GM19467 (cell line): ENCODE data around the gene DHX38.
"Not testable (repeated sequence)": the region's sequence is repeated elsewhere in the genome, so short reads cannot be mapped to it uniquely, and the experiment has no call there.

Experiments used
- ATAC-seq: cut with Tn5 transposase; IDR thresholded peaks from one replicate; pipeline ENCODE4 v1.9.1; 2021; ENCODE audit warnings: mild to moderate bottlenecking, moderate library complexity; ENCODE audit not compliant: unreplicated experiment

Gene DHX38

GRCh38 chr16:72093448-72094265, at the start of gene DHX38, which contains the start of gene TXNL4B:
DHX38 (plus strand) TSS chr16:72093847; CDS start chr16:72096158, 2,311 bp downstream.
TXNL4B (minus strand) TSS chr16:72093620; CDS start chr16:72090749, 2,871 bp downstream.
- ATAC-seq = peak; percentile 98

DNA sequence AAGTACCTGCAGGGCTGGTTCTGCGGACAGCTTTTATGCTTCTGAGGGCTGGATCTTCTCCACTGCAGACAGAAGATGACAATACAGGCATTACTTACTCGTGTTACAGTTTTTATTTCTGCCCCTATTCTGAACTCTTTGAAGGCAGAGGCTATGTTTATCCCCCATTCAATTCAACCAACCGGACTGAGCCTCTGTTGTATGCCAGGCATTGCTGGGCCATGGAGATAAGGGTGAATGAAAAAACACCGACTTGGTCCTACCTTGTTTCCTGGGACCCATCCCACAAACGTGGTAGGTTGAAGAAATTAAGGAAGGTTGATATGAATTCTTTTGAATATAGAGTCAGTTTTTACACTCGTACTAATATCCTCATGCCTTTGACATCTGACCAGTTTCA, 49.4 kb upstream of the DHX38 start:
- ATAC-seq = no peak

DNA sequence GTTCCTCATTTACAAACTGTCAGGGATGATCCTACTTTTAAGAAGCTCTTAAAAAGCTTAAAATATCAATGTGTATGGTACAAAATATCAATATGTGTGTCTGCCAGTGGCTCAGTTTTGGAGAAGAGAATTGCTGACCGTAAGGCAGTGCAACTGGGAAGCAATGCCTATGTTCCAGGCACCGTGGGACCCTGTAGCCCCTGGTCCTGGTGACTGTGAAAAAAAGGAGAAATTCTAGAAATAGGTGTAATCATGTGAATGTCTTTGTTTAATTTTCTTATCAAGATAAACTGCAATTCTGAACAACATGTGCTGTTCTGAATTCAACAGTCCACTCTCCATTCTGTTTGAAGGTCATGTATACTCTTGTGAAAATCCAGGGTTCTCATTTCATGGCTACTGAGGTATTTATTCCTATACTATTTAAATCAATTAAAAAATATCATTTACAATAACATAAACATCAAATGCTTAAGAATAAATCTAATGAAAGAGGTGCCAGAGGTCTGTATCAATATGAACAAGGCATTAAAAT, 48.8 kb upstream of the DHX38 start:
- no peak for ATAC-seq

DNA sequence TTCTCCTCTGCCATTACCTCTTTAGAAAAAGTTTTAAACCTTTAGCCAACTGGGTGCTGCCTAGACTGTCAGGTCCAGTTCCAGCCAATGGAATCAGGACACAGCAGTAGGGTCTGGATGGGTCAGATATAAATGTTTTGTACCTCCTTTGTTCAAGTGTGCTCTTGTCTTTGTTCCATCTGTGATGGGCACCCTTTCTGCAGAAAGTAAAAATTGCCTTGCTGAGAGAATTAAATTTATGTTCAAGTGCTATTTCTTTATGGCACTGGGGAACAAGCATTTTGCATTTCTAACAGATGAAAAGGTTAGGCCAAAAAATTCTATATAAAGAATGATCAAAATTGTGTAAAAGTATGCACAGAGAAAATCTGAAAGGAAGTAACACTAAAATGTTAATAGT, 44.5 kb upstream of the DHX38 start:
- no peak for ATAC-seq

DNA sequence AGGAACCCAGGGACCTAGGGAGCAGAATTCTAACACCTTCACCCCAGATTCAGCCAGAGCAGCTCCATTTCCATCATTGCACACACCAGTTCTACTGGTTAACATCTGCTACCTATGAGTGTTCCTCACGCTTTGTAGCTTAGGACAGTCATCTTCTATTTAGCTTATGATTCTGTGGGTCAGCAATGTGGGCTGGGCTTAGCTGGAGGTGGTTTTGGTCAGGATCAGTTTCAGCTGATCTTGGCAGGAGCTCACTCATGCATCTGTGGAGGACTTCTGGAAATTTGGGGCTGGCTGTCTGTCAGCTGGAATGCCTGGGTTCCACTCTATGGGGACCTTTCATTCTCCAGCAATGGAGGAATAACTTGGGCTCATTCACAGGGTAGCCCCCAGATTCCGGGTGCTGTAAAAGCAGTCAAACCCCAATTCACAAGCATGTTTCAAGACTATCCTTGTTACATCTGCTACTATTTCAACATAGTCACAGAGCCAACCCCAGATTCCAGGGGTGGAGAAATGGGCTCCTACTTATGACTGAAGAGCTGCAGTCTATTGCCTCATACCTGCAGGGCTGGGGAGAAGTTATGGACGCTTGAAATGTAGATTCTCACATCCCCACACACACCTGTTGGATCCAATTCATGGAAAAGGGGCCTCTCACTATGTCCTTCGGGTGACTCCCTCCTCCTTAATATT, 42.7 kb upstream of the DHX38 start:
- ATAC-seq = no peak

GRCh38 chr16:72051818-72052217, 41.8 kb upstream of the DHX38 start:
- ATAC-seq = no peak

DNA sequence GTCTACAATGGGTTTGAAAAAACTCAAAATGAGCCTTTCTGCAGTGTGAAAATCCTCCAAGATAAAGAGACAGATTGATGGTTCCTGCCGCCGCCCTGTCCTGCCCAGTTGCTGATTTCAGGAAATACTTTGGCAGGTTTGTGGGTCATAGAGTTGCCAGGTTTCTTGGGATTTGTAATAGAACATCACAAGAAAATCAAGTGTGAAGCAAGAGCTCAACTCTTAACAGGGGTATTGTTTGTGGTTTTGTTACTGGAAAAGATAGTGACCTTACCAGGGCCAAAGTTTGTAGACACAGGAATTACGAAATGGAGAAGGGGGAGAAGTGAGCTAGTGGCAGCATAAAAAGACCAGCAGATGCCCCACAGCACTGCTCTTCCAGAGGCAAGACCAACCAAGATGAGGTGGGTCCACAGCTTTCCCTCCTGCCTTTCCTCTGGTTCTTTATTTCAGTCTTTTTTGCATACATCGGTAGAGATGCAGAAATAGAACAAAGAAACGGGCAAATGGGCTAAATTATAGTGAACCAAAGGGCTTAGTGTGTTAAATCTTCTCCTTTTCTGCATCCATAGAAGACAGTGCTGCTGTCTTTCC, 39.3 kb upstream of the DHX38 start, which contains the start of gene HP:
Gene HP (plus strand): TSS at position 252 of the 594 bp plus-strand sequence. CDS start 148 bp downstream, at position 400.
- ATAC-seq = not testable (repeated sequence)

DNA sequence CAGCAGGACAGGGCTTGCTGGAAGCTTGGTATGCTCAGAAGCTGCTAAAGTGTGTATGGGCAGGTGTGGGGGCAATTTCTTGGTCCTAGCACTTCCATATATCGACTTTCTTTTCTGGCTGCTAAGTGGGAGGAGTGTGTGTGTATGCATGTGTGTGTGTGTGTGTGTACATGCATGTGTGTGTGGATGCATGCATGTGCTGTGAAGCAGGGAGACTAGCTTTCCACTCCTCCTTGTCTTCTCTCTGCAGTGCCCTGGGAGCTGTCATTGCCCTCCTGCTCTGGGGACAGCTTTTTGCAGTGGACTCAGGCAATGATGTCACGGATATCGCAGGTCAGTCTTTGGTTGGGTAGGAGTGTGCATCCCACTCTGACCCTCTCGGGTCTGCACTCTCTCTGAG, 37.7 kb upstream of the DHX38 start:
- no peak for ATAC-seq

- not testable (repeated sequence) for ATAC-seq
These were observed 36.3 kb upstream of the DHX38 start for GRCh38 chr16:72057313-72057712.

DNA sequence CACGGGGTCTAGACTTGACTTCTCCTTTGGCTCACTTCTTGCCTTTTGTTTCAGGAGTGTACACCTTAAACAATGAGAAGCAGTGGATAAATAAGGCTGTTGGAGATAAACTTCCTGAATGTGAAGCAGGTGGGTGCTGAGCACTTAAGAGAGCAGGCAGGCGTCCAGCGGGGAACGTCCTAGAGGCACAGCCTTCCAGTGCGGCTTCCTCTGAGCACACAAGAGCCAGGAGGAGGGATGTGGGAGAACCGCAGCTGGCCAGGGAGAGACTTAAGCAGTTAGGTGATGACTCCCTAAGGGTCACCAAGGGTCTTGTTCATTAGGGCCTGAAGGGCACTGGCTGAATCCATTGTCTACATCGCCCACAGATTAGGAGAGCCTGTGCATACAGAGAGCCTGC, 34.6 kb upstream of the DHX38 start:
- not testable (repeated sequence) for ATAC-seq

GRCh38 chr16:72060405-72060804, 33.2 kb upstream of the DHX38 start:
- ATAC-seq = no peak

DNA sequence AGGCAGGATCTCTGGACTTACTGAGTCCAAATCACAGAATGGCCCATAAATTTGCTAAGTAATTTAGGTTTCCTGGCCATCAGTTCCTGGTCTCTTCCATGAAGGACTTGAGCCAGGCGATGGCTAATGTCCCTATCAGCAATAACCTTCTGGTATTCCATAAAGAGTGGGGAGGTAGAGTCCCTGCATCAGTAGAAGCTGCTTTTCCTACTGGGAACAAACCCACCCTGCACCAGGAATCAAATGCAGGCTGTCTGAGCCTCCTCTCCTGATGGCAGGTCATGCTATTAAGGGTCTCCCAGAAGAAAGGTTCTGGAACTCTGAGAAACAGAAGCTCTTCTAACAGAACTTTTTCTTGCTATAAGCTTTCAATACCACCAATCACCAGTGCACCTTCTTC, 32.1 kb upstream of the DHX38 start:
- ATAC-seq = no peak

DNA sequence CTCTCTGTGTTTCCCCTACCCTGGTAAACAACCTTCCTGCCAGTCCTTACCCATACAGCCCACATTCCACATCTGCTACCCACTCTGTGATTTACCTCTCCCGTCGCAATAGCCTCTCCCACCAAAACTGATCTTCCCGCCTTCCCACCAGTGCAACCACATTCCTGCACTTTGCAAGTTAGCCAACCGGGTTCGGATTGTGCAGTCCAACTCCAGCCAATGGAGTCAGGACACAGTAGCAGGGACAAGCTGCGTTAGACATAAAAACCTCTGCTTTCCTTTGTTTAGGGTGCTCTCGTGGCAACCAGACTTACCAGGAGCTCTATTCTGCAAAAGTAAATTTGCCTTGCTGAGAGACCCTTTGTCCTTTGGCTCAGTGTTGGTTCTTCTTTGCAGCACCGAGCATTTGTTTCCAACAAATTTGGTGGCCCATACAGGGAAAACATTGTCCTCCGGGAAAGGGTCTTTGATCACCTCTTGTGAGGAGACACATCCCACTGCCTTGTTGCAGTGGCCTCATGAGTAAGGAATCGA, 29.2 kb upstream of the DHX38 start:
- no peak for ATAC-seq

DNA sequence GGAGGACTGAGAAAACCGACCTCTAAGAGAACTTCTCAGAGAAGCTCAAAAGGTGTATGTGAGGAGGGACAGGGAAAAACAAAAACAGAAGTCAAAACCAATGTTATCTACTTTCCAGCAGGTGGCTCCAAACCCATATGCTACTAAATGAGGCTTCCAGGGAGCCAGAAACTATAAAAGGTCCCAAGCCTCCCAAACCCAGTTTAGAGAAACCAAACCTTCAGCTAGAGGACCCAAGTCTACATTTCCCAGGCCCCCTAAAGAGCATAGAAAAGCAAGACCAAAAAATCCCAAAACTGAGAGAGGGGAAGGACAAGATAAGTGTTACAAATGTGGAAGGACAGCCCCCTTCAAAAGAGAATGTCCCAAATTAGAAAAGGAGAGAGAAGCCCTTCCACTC, 26.9 kb upstream of the DHX38 start:
- ATAC-seq = no peak

GRCh38 chr16:72068930-72069329, 24.7 kb upstream of the DHX38 start:
- ATAC-seq = no peak

DNA sequence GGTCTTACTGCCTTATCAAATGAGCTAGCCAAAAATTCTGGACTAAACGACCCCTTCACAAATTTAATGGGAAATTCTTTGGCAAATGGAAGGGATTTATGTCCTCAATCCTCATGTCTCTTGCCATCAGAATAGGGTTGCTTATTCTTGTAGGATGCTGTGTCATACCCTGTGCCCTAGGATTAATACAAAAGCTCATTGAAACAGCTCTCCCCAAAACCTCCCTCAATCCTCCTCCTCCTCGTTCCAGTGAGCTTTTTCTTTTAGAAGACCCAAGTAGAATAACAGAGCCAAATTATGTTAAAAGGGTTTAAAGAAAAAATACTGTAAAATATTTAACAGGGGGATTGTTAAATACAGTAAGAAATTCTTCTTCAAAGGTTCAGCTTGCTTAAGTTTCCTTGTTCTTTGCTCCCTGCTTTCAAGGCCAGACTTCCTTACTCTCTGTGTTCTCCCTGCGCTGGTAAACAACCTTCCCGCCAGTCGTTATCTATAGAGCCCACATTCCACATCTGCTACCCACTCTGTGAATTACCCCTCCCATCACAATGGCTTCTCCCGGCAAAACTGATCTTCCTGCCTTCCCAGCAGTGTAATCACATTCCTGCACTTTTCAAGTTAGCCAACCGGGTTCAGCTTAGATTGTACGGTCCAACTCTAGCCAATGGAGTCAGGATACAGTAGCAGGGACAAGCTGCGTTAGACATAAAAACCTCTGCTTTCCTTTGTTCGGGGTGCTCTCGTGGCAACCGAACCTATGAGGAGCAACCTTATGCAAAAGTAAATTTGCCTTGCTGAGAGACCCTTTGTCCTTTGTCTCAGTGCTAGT, 20.9 kb upstream of the DHX38 start:
- no peak for ATAC-seq

DNA sequence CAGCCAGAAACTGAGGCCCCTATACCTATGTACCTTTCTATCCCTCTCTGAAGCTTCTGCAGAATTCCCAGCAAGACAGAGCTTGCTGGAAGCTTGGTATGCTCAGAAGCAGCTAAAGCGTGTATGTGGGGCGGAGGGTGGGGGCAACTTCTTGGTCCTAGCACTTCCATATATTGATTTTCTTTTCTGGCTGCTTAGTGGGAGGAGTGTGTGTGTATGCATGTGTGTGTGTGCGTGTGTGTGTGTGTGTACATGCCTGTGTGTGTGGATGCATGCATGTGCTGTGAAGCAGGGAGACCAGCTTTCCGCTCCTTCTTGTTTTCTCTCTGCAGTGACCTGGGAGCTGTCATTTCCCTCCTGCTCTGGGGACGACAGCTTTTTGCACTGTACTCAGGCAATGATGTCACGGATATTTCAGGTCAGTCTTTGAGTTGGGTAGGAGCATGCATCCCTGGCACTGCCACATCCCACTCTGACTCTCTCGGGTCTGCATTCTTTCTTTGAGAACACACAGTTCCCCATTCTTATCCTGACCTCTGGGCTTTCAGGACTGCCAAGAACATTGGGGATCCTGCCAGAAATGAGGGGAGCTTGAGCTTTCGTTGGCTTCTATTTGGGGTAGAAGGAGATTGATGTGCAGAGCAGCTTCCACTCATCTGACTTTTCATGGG, 20.0 kb upstream of the DHX38 start:
- no peak for ATAC-seq

DNA sequence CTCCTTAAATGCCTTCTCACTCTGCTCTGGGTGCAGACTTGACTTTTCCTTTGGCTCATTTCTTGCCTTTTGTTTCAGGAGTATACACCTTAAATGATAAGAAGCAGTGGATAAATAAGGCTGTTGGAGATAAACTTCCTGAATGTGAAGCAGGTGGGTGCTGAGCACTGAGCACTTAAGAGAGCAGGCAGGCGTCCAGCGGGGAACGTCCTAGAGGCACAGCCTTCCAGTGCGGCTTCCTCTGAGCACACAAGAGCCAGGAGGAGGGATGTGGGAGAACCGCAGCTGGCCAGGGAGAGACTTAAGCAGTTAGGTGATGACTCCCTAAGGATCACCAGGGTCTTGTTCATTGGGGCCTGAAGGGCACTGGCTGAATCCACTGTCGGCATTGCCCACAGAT, 18.6 kb upstream of the DHX38 start:
- ATAC-seq = not testable (repeated sequence)

DNA sequence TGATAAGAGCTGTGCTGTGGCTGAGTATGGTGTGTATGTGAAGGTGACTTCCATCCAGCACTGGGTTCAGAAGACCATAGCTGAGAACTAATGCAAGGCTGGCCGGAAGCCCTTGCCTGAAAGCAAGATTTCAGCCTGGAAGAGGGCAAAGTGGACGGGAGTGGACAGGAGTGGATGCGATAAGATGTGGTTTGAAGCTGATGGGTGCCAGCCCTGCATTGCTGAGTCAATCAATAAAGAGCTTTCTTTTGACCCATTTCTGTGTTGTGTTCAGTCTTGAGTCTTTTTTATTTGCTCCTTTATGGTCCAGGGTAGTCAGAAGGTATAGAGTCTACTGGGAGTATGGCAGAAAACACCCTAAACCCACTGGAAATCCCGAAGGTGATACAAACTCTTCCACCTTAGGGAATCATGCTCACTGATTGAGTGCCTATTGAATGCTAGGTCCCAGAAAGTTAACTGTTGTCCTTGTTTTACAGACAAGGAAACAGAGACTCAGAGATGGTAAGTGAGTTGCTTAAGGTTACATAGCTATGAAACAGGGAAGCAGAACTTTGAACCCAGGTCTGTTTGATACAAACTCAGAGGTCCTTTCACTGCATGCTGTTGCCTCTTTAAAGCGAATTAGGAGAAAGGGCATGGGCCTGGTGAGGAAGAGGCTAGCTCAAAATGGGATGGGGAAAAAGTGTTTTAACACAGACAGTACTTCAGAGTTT, 16.5 kb upstream of the DHX38 start:
- ATAC-seq = not testable (repeated sequence)
